Measurements from ENCODE around the gene RBM38. TPM values are rescaled to one million over a fixed set of nuclear protein-coding genes. Genes with fewer than 3 reads are reported as not detected.

RBM38 gene
- total RNA-seq, 4 donors from 2014 or later = 9.6 to 15.5 (median 12.8) TPM

- no peaks in the 10 kb centered on the region for H3K9me3 ChIP-seq
- no peak for DNase-seq
- no peak overlapping the region for H3K4me3 ChIP-seq
- TF ChIP-seq CTCF (IDR thresholded peaks at IDR 0.05) = no peak
- TF ChIP-seq POLR2A (IDR thresholded peaks at IDR 0.05) = no peak
- H3K27me3 ChIP-seq = no peaks in the 10 kb centered on the region
- peaks cover 0 to 30% (median 22%) of the 10 kb centered on the region in 4 donors for H3K4me1 ChIP-seq
- H3K27ac ChIP-seq = no peak overlapping the region
- no peaks in the 10 kb centered on the region for H3K36me3 ChIP-seq
Observed at GRCh38 chr20:57434390-57434700, 43.1 kb downstream of the RBM38 start.

GRCh38 chr20:57435105-57435497 is 43.9 kb downstream of the RBM38 start:
- no peaks in the 10 kb centered on the region for H3K36me3 ChIP-seq
- H3K9me3 ChIP-seq = no peaks in the 10 kb centered on the region
- no peak overlapping the region for H3K27ac ChIP-seq
- H3K4me1 ChIP-seq = peaks cover 0 to 31% (median 22%) of the 10 kb centered on the region in 4 donors
- DNase-seq = no peak
- TF ChIP-seq POLR2A (IDR thresholded peaks at IDR 0.05) (no peak), CTCF (IDR thresholded peaks at IDR 0.05) (no peak)
- H3K4me3 ChIP-seq = no peak overlapping the region
- H3K27me3 ChIP-seq = no peaks in the 10 kb centered on the region

- H3K27ac ChIP-seq = no peak overlapping the region
- H3K36me3 ChIP-seq = no peaks in the 10 kb centered on the region
- TF ChIP-seq CTCF (IDR thresholded peaks at IDR 0.05) (no peak), POLR2A (IDR thresholded peaks at IDR 0.05) (no peak)
- peaks cover 0 to 36% (median 22%) of the 10 kb centered on the region in 4 donors for H3K4me1 ChIP-seq
- H3K4me3 ChIP-seq = no peak overlapping the region
- no peaks in the 10 kb centered on the region for H3K9me3 ChIP-seq
- peak; percentile 57 to 73 (median 61) for DNase-seq
- H3K27me3 ChIP-seq = no peaks in the 10 kb centered on the region
Observed at GRCh38 chr20:57435498-57436222, 44.5 kb downstream of the RBM38 start.

- no peak for DNase-seq
- Histone ChIP-seq H3K4me3 (no peak overlapping the region), H3K27ac (no peak overlapping the region), H3K27me3 (no peaks in the 10 kb centered on the region), H3K36me3 (no peaks in the 10 kb centered on the region), H3K9me3 (no peaks in the 10 kb centered on the region), H3K4me1 (peaks cover 0 to 39% (median 22%) of the 10 kb centered on the region in 4 donors)
- TF ChIP-seq CTCF (IDR thresholded peaks at IDR 0.05) = no peak
- no peak for TF ChIP-seq POLR2A (IDR thresholded peaks at IDR 0.05)
Observed at GRCh38 chr20:57436223-57436545, 45.0 kb downstream of the RBM38 start.

- peak overlapping the region in 1 of 4 donors; percentile 65 for H3K27ac ChIP-seq
- H3K4me1 ChIP-seq = peaks cover 0 to 36% (median 19%) of the 10 kb centered on the region in 4 donors
Observed at GRCh38 chr20:57437267-57437666, 46.1 kb downstream of the RBM38 start.

More at GRCh38 chr20:57437267-57437666, 46.1 kb downstream of the RBM38 start:
- Histone ChIP-seq H3K27me3 (no peaks in the 10 kb centered on the region), H3K4me3 (no peak overlapping the region), H3K9me3 (no peaks in the 10 kb centered on the region), H3K36me3 (no peaks in the 10 kb centered on the region)
- TF ChIP-seq CTCF (IDR thresholded peaks at IDR 0.05) (no peak), POLR2A (IDR thresholded peaks at IDR 0.05) (no peak)
- DNase-seq = no peak

Measured in Peyer's patch (tissue), 4 donors.